ENCODE data around the gene CDH13.

CDH13 gene

GRCh38 chr16:82965808-82966207, 339.0 kb downstream of the CDH13 start:
- DNase-seq = no peak

GRCh38 chr16:82967424-82967823, 340.7 kb downstream of the CDH13 start:
- DNase-seq = no peak

GRCh38 chr16:82971126-82971525, 344.4 kb downstream of the CDH13 start:
- DNase-seq = no peak

- no peak for DNase-seq
Measured at GRCh38 chr16:82972331-82972919, 345.7 kb downstream of the CDH13 start.

- DNase-seq = no peak
Measured at GRCh38 chr16:82979406-82980111, 352.8 kb downstream of the CDH13 start.

GRCh38 chr16:82980810-82981209, 354.0 kb downstream of the CDH13 start:
- DNase-seq = no peak

- DNase-seq = no peak
Measured at GRCh38 chr16:82987767-82988166, 361.0 kb downstream of the CDH13 start.

DNA sequence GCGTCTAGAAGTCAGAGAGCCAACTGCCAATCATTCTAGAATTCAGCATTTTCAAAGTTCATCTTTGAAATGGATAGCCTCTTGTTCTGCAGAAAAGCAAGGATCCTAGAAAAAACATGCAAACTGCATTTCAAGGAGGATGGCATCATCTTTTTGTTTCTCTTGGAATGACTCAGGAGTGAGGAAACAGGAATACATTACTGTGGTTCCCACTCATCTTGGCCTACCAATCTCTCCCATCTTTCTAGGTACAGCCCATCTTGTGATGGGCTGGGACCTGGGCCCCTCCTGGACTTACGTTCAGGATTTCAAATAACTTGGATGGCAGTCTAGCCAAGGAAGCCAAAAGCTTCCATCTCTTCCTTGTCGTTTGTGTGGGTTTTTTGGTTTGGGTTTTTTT, 363.4 kb downstream of the CDH13 start:
- no peak for DNase-seq

GRCh38 chr16:82991410-82991809, 364.6 kb downstream of the CDH13 start:
- no peak for DNase-seq

- DNase-seq = no peak
Measured at GRCh38 chr16:82991966-82992675, 365.4 kb downstream of the CDH13 start.

DNA sequence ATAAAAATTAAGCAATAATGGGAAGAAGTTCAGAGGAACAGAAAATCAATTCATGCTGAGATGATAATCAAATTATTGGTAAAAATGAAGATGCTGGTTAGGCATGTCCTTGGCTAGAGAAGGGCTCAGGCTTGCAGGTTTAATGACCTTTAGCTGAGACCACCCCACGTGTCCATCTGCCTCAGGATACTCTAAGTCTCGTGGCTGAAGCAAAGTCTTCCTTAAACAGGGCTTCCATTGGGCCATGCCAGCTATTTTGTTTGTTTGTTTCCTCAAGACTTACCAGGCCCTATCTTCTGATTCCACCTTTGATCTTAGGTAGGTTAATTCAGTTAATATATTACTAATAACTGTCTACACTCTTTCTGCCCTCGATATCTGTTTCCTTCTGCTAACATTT, 366.0 kb downstream of the CDH13 start:
- no peak for DNase-seq

GRCh38 chr16:82993415-82993814, 366.6 kb downstream of the CDH13 start:
- no peak for DNase-seq

DNA sequence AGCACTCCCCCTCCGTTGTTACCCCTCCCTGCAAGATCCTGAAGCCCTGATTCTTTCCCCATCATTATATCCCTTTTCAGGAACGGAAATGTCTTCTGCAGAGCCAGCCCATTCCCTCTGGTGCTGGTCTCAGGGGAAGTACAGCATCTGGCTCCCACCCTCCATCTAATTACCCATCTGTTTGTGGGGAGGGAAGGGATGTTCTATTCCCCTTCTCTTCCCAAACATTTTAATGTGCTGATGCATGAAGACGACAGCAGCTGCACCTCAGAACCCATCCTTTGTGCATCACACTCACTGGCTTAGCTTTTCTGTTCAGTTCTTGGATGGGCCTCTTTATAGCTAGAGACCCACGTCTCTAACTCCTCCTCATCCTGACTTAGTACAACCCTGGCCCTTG, 367.2 kb downstream of the CDH13 start:
- DNase-seq = no peak

DNA sequence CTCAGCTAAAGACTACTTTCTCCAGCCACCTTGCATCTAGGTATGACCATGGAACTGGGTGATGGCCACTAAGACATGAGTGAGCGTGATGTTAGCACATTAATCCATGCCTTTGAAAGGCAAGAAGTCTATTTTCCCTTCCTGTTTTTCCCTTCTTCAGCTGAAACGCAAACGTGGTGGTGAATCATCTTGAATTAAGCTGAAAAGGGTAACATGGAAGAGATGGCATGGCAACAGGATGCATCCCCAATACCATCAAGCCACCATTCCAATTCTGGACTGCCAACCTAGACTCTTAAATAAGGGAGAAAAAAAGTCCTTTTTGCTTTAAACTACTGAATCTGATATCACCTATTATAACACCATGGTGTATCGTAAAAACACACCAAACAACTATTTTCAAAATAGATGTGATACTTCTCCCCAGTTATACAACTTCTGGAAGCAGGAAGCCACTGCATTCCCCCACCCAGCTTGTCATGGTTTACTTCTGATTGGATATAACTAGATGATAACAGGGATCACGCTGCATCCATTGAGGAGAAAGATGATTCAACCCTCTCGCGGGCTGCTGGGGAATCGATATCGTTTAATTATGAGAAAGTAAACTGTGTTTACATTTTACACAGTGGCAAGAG, 368.6 kb downstream of the CDH13 start:
- no peak for DNase-seq

DNA sequence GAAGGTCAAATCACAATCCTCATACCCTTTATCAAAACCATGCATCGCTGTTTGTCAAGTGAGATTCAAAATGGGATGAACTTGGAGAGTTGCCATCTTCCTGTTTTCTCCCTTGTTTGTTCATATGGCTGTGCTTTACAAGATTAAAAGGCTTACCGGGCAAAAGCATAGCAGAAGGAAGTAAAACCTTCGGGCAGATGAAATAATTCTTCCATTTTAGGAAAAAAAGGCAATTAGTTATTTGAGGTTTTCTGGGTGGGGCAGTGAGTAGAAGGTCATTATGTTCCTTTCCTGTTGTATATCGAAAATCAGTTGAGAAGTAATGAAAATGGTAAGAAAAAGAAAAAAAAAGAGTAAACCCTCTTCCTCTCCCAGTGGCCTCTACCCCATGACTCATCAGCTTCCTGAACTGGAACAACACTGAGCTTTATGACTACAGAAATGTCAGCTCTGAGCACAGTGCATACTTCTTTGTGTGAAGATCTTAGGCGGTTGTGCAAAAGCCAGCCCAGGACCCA, 369.2 kb downstream of the CDH13 start:
- DNase-seq = no peak

DNA sequence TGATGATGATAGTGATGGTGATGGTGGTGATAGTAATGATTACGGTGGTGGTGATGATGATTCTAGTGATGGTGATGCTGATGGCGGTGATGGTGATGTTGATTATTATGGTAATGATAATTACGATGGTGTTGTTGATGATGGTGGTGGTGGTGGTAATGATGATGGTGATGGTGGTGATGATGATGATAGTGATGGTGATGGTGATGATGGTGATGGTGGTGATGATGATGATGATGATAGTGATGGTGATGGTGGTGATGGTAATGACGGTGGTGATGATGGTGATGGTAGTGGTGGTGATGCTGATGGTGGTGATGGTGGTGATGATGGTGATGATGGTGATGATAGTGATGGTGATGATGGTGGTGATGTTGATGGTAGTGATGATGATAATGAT, 370.0 kb downstream of the CDH13 start:
- DNase-seq = no peak

DNA sequence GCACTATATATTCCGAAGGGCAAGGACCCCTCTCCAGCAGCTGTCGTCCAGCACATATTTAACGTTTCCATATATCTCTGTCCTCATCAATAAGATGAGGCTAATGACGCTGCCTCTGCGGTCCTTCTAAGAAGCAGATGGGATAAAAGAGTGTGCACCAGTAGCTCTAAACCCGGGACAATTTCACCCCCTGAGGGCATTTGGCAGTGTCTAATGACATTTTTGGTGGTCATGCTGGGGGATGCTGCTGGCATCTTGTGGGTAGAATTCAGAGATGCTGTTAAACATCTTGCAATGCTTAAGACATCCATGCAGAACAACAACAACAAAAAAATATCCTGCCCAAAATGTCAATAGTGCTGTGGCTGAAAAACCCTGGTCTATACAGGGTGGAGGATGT, 372.9 kb downstream of the CDH13 start:
- DNase-seq = no peak

- DNase-seq = no peak
Measured at GRCh38 chr16:83002351-83003334, 375.9 kb downstream of the CDH13 start.

DNA sequence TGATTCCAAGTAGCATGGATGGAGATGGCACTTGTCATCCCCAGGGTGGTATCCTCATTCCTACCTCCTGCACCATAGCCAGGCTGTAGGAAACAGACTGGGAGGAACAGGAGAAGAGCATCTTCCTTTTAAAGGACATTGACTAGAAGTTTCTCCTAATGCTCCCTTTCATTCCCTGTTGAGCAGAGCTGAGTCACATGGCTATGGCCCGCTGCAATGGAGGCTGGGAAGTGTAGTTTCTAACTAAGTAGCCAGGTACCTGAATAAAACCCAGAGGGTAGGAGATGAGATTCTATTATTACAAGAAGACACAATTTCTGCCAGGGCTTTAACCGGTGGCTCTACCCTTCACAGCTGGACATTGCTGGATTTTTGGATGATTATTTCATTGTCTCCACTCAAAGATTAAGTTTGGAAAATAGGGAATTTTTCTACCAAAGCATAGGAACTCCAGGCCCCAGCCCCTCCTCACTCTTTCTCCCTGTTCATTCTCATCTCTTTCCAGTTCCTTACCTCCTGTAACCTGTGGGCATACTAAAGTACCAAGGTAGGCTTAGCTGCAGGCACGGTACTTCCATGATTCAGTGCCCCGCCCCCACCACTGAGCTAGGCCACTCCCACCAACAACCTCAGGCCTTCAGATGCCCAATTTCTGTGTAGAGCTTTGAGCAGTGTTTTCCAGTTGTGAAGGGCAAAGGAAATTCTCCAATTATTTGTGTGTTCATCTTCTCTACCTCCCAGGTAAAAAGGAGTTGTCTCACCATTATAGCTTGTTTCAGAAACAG, 378.3 kb downstream of the CDH13 start:
- no peak for DNase-seq

- no peak for DNase-seq
Measured at GRCh38 chr16:83005653-83006160, 378.9 kb downstream of the CDH13 start.
